ENCODE data around the gene CCDC192.
A peak's percentile ranks its signal among the peaks of the same experiment; 100 is the strongest.

Gene CCDC192

DNA sequence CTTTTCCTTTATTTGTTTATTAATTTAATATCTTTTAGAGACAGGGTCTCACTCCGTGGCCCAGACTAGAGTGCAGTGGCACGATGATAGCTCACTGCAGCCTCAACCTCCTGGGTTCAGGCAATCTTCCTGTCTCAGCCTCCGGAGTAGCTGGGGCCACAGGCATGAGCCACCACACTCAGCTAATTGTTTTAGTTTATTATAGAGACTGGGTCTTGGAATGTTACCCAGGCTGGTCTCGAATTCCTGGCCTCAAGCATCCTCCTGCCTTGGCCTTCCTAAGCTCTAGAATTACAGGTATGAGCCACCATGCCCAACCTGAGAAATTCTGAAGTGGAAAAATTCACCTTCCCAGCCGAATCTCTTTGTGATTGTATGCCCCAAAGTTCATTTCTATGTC lies 240.9 kb downstream of the CCDC192 start:
- Histone ChIP-seq H3K27me3 (ENCODE audit: control insufficient read depth in 1 of 2, insufficient read depth in 1 of 2, low read length in 2 of 2) (no peaks in the 10 kb centered on the region), H3K79me1 (replicated peaks; ENCODE audit: low read length, poor library complexity, severe bottlenecking) (no peaks in the 10 kb centered on the region), H3K27ac (ENCODE audit: low read length, poor library complexity, severe bottlenecking) (no peak overlapping the region), H3K23ac (ENCODE audit: low read length in 2 of 2) (no peak overlapping the region), H2BK15ac (ENCODE audit: low read depth, poor library complexity, severe bottlenecking) (no peak overlapping the region), H3K4me1 (ENCODE audit: control insufficient read depth, insufficient read depth, low read depth, low read length) (peaks cover 4% of the 10 kb centered on the region), H2BK5ac (ENCODE audit: low read depth, low read length, poor library complexity, severe bottlenecking) (no peak overlapping the region), H3K4me2 (ENCODE audit: low read length, poor library complexity, severe bottlenecking) (no peak overlapping the region), H3K14ac (ENCODE audit: low read length in 2 of 2) (no peak overlapping the region), H4K91ac (ENCODE audit: low read length) (no peak overlapping the region), H3K18ac (ENCODE audit: low read depth in 1 of 2, low read length in 2 of 2) (no peak overlapping the region), H2BK120ac (ENCODE audit: low read depth, low read length) (no peak overlapping the region), H4K8ac (ENCODE audit: low read length) (no peak overlapping the region), H2AK5ac (ENCODE audit: low read length, severe bottlenecking) (no peak overlapping the region), H3K36me3 (ENCODE audit: control insufficient read depth in 1 of 2, insufficient read depth in 2 of 2, low read depth in 1 of 2, low read length in 2 of 2) (peaks cover 0 to 3% of the 10 kb centered on the region in 2 experiments), H3K9ac (ENCODE audit: low read length) (no peak overlapping the region), H3K9me3 (ENCODE audit: control insufficient read depth, low read length) (no peaks in the 10 kb centered on the region), H3K4ac (ENCODE audit: low read depth in 1 of 2, low read length in 2 of 2) (no peak overlapping the region), H2AFZ (ENCODE audit: low read depth, low read length) (no peak overlapping the region), H2BK12ac (ENCODE audit: low read length in 2 of 2) (no peak overlapping the region), H3K4me3 (ENCODE audit: insufficient read depth in 1 of 2, low read depth in 1 of 2, low read length in 2 of 2) (no peak overlapping the region)
- WGBS = 76% methylated on average over 4 of the region's 5 CpGs
- no peak for DNase-seq

DNA sequence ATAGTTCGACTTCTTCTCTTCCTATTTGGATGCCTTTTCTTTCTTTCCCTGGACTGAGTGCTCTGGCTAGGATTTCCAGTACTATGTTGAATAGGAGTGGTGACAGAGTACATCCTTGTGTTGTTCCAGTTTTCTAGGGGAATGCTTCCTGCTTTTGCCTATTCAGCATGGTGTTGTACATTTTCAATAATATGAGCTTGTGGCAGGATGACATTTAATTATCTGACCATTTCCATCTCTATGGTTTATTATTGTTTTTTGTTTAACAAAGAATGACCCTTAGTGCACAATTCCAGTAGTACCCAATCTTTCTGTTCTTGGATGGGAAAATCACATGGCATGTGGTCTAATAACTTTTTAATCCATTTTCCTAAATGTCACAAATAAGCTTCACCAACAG lies 244.8 kb downstream of the CCDC192 start:
- Histone ChIP-seq H4K91ac (ENCODE audit: low read length) (no peak overlapping the region), H2BK12ac (ENCODE audit: low read length in 2 of 2) (no peak overlapping the region), H3K9ac (ENCODE audit: low read length) (no peak overlapping the region), H3K23ac (ENCODE audit: low read length in 2 of 2) (no peak overlapping the region), H3K9me3 (ENCODE audit: control insufficient read depth, low read length) (no peaks in the 10 kb centered on the region), H3K4me1 (ENCODE audit: control insufficient read depth, insufficient read depth, low read depth, low read length) (peaks cover 2% of the 10 kb centered on the region), H3K79me1 (replicated peaks; ENCODE audit: low read length, poor library complexity, severe bottlenecking) (no peaks in the 10 kb centered on the region), H3K27ac (ENCODE audit: low read length, poor library complexity, severe bottlenecking) (no peak overlapping the region), H2AFZ (ENCODE audit: low read depth, low read length) (no peak overlapping the region), H3K4me2 (ENCODE audit: low read length, poor library complexity, severe bottlenecking) (no peak overlapping the region), H3K4ac (ENCODE audit: low read depth in 1 of 2, low read length in 2 of 2) (no peak overlapping the region), H2BK5ac (ENCODE audit: low read depth, low read length, poor library complexity, severe bottlenecking) (no peak overlapping the region), H2BK15ac (ENCODE audit: low read depth, poor library complexity, severe bottlenecking) (no peak overlapping the region), H4K8ac (ENCODE audit: low read length) (no peak overlapping the region), H3K36me3 (ENCODE audit: control insufficient read depth in 1 of 2, insufficient read depth in 2 of 2, low read depth in 1 of 2, low read length in 2 of 2) (no peaks in the 10 kb centered on the region), H3K4me3 (ENCODE audit: insufficient read depth in 1 of 2, low read depth in 1 of 2, low read length in 2 of 2) (no peak overlapping the region), H2BK120ac (ENCODE audit: low read depth, low read length) (no peak overlapping the region), H3K14ac (ENCODE audit: low read length in 2 of 2) (no peak overlapping the region), H3K18ac (ENCODE audit: low read depth in 1 of 2, low read length in 2 of 2) (no peak overlapping the region), H3K27me3 (ENCODE audit: control insufficient read depth in 1 of 2, insufficient read depth in 1 of 2, low read length in 2 of 2) (no peaks in the 10 kb centered on the region), H2AK5ac (ENCODE audit: low read length, severe bottlenecking) (no peak overlapping the region)
- no peak for DNase-seq
- WGBS = no CpG with 5 or more reads among the region's 1 CpG

DNA sequence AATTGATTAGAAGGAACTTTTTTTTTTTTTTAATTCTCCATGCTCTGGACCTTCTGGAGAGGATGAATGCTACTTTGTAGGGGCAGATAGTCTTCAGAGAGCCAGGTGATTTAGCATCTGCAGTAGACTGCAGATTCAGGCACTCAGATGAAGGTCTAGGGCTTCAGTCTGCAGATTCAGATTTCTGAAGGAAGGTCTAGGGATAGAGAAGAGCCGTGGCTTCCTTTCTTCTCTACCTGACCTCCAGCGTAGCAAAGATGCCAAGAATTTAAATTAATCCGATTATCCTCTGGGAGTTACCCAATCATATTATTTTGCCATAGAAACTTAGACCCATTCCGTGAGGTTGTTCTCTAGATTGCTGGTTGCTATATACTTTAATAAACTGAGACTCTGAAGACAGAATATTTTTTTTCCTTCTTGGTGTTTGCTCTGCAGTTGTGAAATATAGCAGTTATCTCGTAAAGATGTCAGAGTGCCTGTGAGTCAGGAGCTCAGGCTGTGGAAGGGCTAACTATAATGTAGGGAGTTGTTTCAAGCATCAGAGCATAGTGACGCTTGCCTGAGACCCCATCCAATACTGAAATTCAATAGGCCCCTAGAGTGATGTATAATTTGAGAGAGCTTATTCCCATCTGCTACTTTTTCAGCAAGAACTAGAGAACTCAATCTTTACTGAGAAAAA lies 247.7 kb downstream of the CCDC192 start:
- Histone ChIP-seq H3K36me3 (ENCODE audit: control insufficient read depth in 1 of 2, insufficient read depth in 2 of 2, low read depth in 1 of 2, low read length in 2 of 2) (peaks cover 0 to under 1% of the 10 kb centered on the region in 2 experiments), H4K91ac (ENCODE audit: low read length) (no peak overlapping the region), H4K8ac (ENCODE audit: low read length) (no peak overlapping the region), H2BK12ac (ENCODE audit: low read length in 2 of 2) (no peak overlapping the region), H3K4me2 (ENCODE audit: low read length, poor library complexity, severe bottlenecking) (no peak overlapping the region), H2BK5ac (ENCODE audit: low read depth, low read length, poor library complexity, severe bottlenecking) (no peak overlapping the region), H2AK5ac (ENCODE audit: low read length, severe bottlenecking) (no peak overlapping the region), H3K27ac (ENCODE audit: low read length, poor library complexity, severe bottlenecking) (no peak overlapping the region), H3K79me1 (replicated peaks; ENCODE audit: low read length, poor library complexity, severe bottlenecking) (no peaks in the 10 kb centered on the region), H3K4me3 (ENCODE audit: insufficient read depth in 1 of 2, low read depth in 1 of 2, low read length in 2 of 2) (no peak overlapping the region), H2BK15ac (ENCODE audit: low read depth, poor library complexity, severe bottlenecking) (no peak overlapping the region), H3K9ac (ENCODE audit: low read length) (no peak overlapping the region), H3K18ac (ENCODE audit: low read depth in 1 of 2, low read length in 2 of 2) (no peak overlapping the region), H2BK120ac (ENCODE audit: low read depth, low read length) (no peak overlapping the region), H2AFZ (ENCODE audit: low read depth, low read length) (no peak overlapping the region), H3K9me3 (ENCODE audit: control insufficient read depth, low read length) (no peaks in the 10 kb centered on the region), H3K27me3 (ENCODE audit: control insufficient read depth in 1 of 2, insufficient read depth in 1 of 2, low read length in 2 of 2) (no peaks in the 10 kb centered on the region), H3K14ac (ENCODE audit: low read length in 2 of 2) (no peak overlapping the region), H3K4ac (ENCODE audit: low read depth in 1 of 2, low read length in 2 of 2) (no peak overlapping the region), H3K4me1 (ENCODE audit: control insufficient read depth, insufficient read depth, low read depth, low read length) (no peaks in the 10 kb centered on the region), H3K23ac (ENCODE audit: low read length in 2 of 2) (no peak overlapping the region)
- 86% methylated on average over 3 of the region's 6 CpGs for WGBS
- DNase-seq = peak; percentile 38

DNA sequence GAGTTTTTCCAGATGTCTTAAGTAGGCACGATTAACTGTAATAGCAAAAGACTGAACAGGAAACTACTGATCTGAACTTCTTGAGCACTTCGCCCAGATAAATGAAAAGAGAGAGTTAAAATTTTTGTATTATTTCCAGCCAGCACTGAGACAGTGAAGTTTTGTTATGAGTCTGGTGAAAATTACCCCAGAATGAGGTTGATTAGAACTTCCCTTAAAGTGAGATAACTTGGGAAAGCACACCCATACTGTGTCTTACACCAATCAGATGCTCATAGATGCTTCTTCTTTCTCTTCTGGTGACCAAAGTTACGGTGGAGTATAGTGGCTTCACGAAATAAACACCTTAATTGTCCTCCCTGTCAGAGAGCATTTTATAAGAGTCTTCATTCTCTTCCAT lies 248.6 kb downstream of the CCDC192 start:
- Histone ChIP-seq H4K8ac (ENCODE audit: low read length) (no peak overlapping the region), H3K27ac (ENCODE audit: low read length, poor library complexity, severe bottlenecking) (no peak overlapping the region), H3K9ac (ENCODE audit: low read length) (no peak overlapping the region), H4K91ac (ENCODE audit: low read length) (no peak overlapping the region), H3K4me1 (ENCODE audit: control insufficient read depth, insufficient read depth, low read depth, low read length) (peaks cover 3% of the 10 kb centered on the region), H3K9me3 (ENCODE audit: control insufficient read depth, low read length) (no peaks in the 10 kb centered on the region), H3K4ac (ENCODE audit: low read depth in 1 of 2, low read length in 2 of 2) (no peak overlapping the region), H3K23ac (ENCODE audit: low read length in 2 of 2) (no peak overlapping the region), H3K14ac (ENCODE audit: low read length in 2 of 2) (no peak overlapping the region), H3K4me2 (ENCODE audit: low read length, poor library complexity, severe bottlenecking) (no peak overlapping the region), H2AFZ (ENCODE audit: low read depth, low read length) (no peak overlapping the region), H3K4me3 (ENCODE audit: insufficient read depth in 1 of 2, low read depth in 1 of 2, low read length in 2 of 2) (no peak overlapping the region), H3K18ac (ENCODE audit: low read depth in 1 of 2, low read length in 2 of 2) (no peak overlapping the region), H3K79me1 (replicated peaks; ENCODE audit: low read length, poor library complexity, severe bottlenecking) (no peaks in the 10 kb centered on the region), H2AK5ac (ENCODE audit: low read length, severe bottlenecking) (no peak overlapping the region), H3K27me3 (ENCODE audit: control insufficient read depth in 1 of 2, insufficient read depth in 1 of 2, low read length in 2 of 2) (no peaks in the 10 kb centered on the region), H2BK120ac (ENCODE audit: low read depth, low read length) (no peak overlapping the region), H2BK12ac (ENCODE audit: low read length in 2 of 2) (no peak overlapping the region), H3K36me3 (ENCODE audit: control insufficient read depth in 1 of 2, insufficient read depth in 2 of 2, low read depth in 1 of 2, low read length in 2 of 2) (peaks cover 0 to 7% of the 10 kb centered on the region in 2 experiments), H2BK15ac (ENCODE audit: low read depth, poor library complexity, severe bottlenecking) (no peak overlapping the region), H2BK5ac (ENCODE audit: low read depth, low read length, poor library complexity, severe bottlenecking) (no peak overlapping the region)
- no peak for DNase-seq
- WGBS = 94% methylated on average over 2 of the region's 4 CpGs

All from mesenchymal stem cell (in vitro differentiated cells and primary cell).